ENCODE measurements around the gene TBKBP1. TPM values are rescaled to one million over a fixed set of nuclear protein-coding genes. Genes with fewer than 3 reads are reported as not detected.

The TBKBP1 gene
- total and polyA plus RNA-seq, 2 donors (not counting 1 experiment from before 2014, with no cell fraction given) = 4.6 to 11.6 TPM

GRCh38 chr17:47684025-47684424 lies 9.9 kb upstream of the TBKBP1 start:
- no peaks in the 10 kb centered on the region for H3K79me2 ChIP-seq (ENCODE audit: control insufficient read depth, insufficient read depth, low read length)
- no peak overlapping the region for H3K4me2 ChIP-seq (ENCODE audit: extremely low read depth, insufficient read depth, low read length)
- H3K36me3 ChIP-seq (ENCODE audit: control insufficient read depth, insufficient read depth, low read length) = peaks cover 7% of the 10 kb centered on the region
- no peaks in the 10 kb centered on the region for H3K27me3 ChIP-seq (ENCODE audit: control insufficient read depth, insufficient read depth, low read length)
- H3K4me3 ChIP-seq (replicated peaks in 1 of 4; ENCODE audit: control extremely low read depth in 1 of 4, insufficient read depth in 1 of 4, low read depth in 3 of 4, low read length in 4 of 4) = no peak overlapping the region
- H3K9me3 ChIP-seq (ENCODE audit: control insufficient read depth, insufficient read depth, low read depth, low read length) = no peaks in the 10 kb centered on the region
- no peak overlapping the region for H3K9ac ChIP-seq (ENCODE audit: insufficient read depth, low read length)
- no peak for TF ChIP-seq EZH2 (IDR thresholded peaks at IDR 0.05; ENCODE audit: low read length, missing control alignments)
- no peak for TF ChIP-seq CTCF (conservative IDR thresholded peaks at IDR 0.05 in 1 of 2, IDR thresholded peaks at IDR 0.05 in 1 of 2; ENCODE audit: low read depth in 1 of 2, low read length in 2 of 2)
- no peak for DNase-seq (ENCODE audit: low read depth in 2 of 2)
- H3K27ac ChIP-seq (ENCODE audit: insufficient read depth, low read length) = no peak overlapping the region
- H3K4me1 ChIP-seq (ENCODE audit: control insufficient read depth, extremely low read depth, insufficient read depth, low read length) = peaks cover 21% of the 10 kb centered on the region
- H4K20me1 ChIP-seq (ENCODE audit: control insufficient read depth, extremely low read depth, insufficient read depth, low read length) = no peaks in the 10 kb centered on the region
- H2AFZ ChIP-seq (ENCODE audit: low read length) = no peak overlapping the region

GRCh38 chr17:47684535-47685193 lies 9.3 kb upstream of the TBKBP1 start:
- Histone ChIP-seq H3K4me1 (ENCODE audit: control insufficient read depth, extremely low read depth, insufficient read depth, low read length) (peaks cover 21% of the 10 kb centered on the region), H3K27ac (ENCODE audit: insufficient read depth, low read length) (no peak overlapping the region), H2AFZ (ENCODE audit: low read length) (no peak overlapping the region), H4K20me1 (ENCODE audit: control insufficient read depth, extremely low read depth, insufficient read depth, low read length) (no peaks in the 10 kb centered on the region), H3K4me3 (replicated peaks in 1 of 4; ENCODE audit: control extremely low read depth in 1 of 4, insufficient read depth in 1 of 4, low read depth in 3 of 4, low read length in 4 of 4) (no peak overlapping the region), H3K36me3 (ENCODE audit: control insufficient read depth, insufficient read depth, low read length) (peaks cover 7% of the 10 kb centered on the region), H3K4me2 (ENCODE audit: extremely low read depth, insufficient read depth, low read length) (no peak overlapping the region), H3K9ac (ENCODE audit: insufficient read depth, low read length) (no peak overlapping the region), H3K27me3 (ENCODE audit: control insufficient read depth, insufficient read depth, low read length) (no peaks in the 10 kb centered on the region), H3K79me2 (ENCODE audit: control insufficient read depth, insufficient read depth, low read length) (no peaks in the 10 kb centered on the region), H3K9me3 (ENCODE audit: control insufficient read depth, insufficient read depth, low read depth, low read length) (no peaks in the 10 kb centered on the region)
- no peak for TF ChIP-seq EZH2 (IDR thresholded peaks at IDR 0.05; ENCODE audit: low read length, missing control alignments)
- no peak for TF ChIP-seq CTCF (conservative IDR thresholded peaks at IDR 0.05 in 1 of 2, IDR thresholded peaks at IDR 0.05 in 1 of 2; ENCODE audit: low read depth in 1 of 2, low read length in 2 of 2)
- DNase-seq (ENCODE audit: low read depth in 2 of 2) = no peak

GRCh38 chr17:47685556-47686275 lies 8.2 kb upstream of the TBKBP1 start:
- H3K4me1 ChIP-seq (ENCODE audit: control insufficient read depth, extremely low read depth, insufficient read depth, low read length) = peaks cover 21% of the 10 kb centered on the region
- peak overlapping the region; percentile 41 for H3K27ac ChIP-seq (ENCODE audit: insufficient read depth, low read length)
- no peak overlapping the region for H3K9ac ChIP-seq (ENCODE audit: insufficient read depth, low read length)
- H3K79me2 ChIP-seq (ENCODE audit: control insufficient read depth, insufficient read depth, low read length) = no peaks in the 10 kb centered on the region
- H3K4me2 ChIP-seq (ENCODE audit: extremely low read depth, insufficient read depth, low read length) = no peak overlapping the region
- TF ChIP-seq EZH2 (IDR thresholded peaks at IDR 0.05; ENCODE audit: low read length, missing control alignments) (no peak), CTCF (conservative IDR thresholded peaks at IDR 0.05 in 1 of 2, IDR thresholded peaks at IDR 0.05 in 1 of 2; ENCODE audit: low read depth in 1 of 2, low read length in 2 of 2) (peak in 1 of 2 donors; percentile 22)
- H3K27me3 ChIP-seq (ENCODE audit: control insufficient read depth, insufficient read depth, low read length) = no peaks in the 10 kb centered on the region
- no peak for DNase-seq (ENCODE audit: low read depth in 2 of 2)
- no peaks in the 10 kb centered on the region for H4K20me1 ChIP-seq (ENCODE audit: control insufficient read depth, extremely low read depth, insufficient read depth, low read length)
- no peak overlapping the region for H3K4me3 ChIP-seq (replicated peaks in 1 of 4; ENCODE audit: control extremely low read depth in 1 of 4, insufficient read depth in 1 of 4, low read depth in 3 of 4, low read length in 4 of 4)
- no peaks in the 10 kb centered on the region for H3K9me3 ChIP-seq (ENCODE audit: control insufficient read depth, insufficient read depth, low read depth, low read length)
- no peak overlapping the region for H2AFZ ChIP-seq (ENCODE audit: low read length)
- H3K36me3 ChIP-seq (ENCODE audit: control insufficient read depth, insufficient read depth, low read length) = peaks cover 7% of the 10 kb centered on the region

Measured in fibroblast of lung (primary cell).